GOT3 (cell line): Measurements from ENCODE around the gene NOTCH1.

Experiments used
- DNase-seq: peaks from one replicate; lab custom pipeline; 2025; ENCODE audit warnings: mixed read lengths; lab: John Stamatoyannopoulos, UW

The NOTCH1 gene

GRCh38 chr9:136463578-136463977 is 82.3 kb downstream of the NOTCH1 start:
- DNase-seq = no peak

- no peak for DNase-seq
Observed at GRCh38 chr9:136462664-136463063, 83.2 kb downstream of the NOTCH1 start.

DNA sequence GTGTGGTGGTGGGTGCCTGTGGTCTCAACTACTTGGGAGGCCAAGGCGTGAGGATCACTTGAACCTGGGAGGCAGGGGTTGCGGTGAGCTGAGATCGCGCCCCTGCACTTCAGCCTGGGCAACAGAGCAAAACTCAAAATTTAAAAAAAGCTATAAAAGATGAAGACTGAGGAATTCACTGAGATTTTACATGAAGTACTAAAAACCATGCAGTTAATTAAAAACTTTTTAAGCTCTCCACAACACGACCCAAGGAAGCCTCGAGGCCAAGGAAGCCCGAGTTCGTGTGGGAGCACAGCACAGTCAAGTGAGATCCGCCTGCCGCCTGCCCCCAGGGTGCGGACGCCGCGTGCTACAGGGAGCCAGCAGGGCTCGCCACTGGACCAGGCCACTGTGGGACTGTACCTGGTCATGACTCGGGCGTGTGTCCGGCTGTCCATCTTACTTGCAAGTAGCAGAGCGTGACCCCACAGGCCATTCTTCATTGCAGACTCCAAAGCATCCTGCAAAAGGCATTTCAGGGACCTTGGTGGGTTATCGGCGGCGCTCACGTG is 85.0 kb downstream of the NOTCH1 start:
- no peak for DNase-seq

DNA sequence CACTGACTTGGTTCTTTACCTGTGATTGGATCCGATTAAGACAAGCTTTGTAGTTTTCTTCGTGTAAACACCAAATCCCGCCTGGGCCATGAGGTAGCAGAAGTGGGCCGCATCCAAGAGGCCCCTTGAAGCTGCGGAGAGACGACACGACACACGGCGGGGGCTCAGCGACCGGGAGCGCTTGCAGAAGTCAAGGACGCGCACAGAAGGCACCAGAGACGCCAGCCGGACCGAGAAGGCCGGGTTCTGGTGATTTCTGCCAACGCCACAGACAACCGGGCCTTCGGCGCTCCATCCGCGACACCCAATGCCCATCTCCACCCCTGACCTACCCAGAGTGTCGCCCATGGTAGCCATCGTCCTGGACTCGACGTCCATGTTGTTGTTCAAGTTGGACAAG is 86.4 kb downstream of the NOTCH1 start:
- DNase-seq = no peak

DNA sequence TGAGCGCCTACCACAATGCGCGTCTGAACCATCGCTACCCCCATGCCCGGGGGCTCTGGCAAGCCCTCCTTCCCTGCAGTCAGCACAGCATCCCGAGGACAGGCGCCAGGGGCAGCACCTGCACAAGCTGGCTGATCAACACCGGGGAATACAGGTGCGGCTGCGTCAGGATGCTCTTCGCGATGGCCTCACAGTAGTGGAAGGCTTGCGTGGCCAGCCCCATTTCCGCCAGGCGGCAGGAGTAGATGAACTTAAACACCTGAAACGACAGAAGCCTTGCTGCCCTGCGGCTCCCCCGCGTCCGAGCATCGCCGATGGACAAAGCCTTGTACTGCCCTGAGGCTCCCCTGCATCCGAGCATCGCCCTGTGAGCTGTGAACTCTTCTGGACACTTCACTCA is 88.5 kb downstream of the NOTCH1 start:
- no peak for DNase-seq

GRCh38 chr9:136456258-136456657 is 89.6 kb downstream of the NOTCH1 start:
- no peak for DNase-seq

GRCh38 chr9:136455043-136456002 is 90.5 kb downstream of the NOTCH1 start:
- DNase-seq = no peak

- DNase-seq = no peak
Observed at GRCh38 chr9:136454026-136454796, 91.6 kb downstream of the NOTCH1 start.

- no peak for DNase-seq
Observed at GRCh38 chr9:136453326-136453725, 92.5 kb downstream of the NOTCH1 start.

DNA sequence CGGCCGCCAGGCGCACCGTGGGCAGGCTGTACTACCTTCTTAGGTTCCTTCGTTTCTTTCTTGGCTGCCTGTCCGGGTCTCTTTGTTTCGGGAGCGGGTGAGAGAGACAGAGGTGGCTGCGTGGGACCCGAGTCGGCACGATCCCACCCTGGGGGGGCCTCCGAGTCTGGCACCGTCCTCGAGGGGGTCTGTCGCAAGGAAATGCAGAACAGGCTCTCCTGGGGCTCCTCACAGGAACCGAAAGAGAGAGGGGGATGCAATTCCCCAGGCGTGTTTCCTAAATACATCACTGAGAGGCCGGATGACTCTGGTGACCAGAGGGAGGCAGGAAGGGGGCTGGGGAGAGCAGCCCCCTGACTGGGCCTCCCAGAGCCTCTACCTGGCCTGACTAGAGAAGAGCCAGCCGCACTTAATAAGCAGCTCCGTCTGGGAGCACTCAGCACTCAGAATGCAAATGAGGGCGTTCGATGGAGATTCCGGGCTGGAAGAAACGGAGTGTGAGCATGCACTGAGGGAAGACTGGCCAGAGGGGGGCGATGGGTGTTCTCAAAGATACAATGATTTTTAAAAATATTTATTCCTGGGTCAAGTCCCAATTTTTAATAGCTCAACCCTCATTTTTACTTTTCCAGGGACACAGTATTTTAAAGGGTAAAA is 94.5 kb downstream of the NOTCH1 start:
- DNase-seq = no peak

GRCh38 chr9:136448655-136449054 is 97.2 kb downstream of the NOTCH1 start:
- DNase-seq = no peak

GRCh38 chr9:136447173-136447778 is 98.6 kb downstream of the NOTCH1 start:
- no peak for DNase-seq

- no peak for DNase-seq
Observed at GRCh38 chr9:136445799-136446198, 100.0 kb downstream of the NOTCH1 start.
